A549 (cell line): ENCODE data around the gene CREB1. TPM values are rescaled to one million over a fixed set of nuclear protein-coding genes. Genes with fewer than 3 reads are reported as not detected.
A peak's percentile ranks its signal among the peaks of the same experiment; 100 is the strongest.

ENCODE experiments used
- ATAC-seq, 2 experiments: fragments of 200-7000 bp in 1 of 2; fragments of >200 bp in 1 of 2; cut with Nextera tagmentation in 1 of 2; cut with Tn5 transposase in 1 of 2; 3 replicates each; pipeline versions ENCODE4 v1.8.0 to v1.9.1; 2018 to 2020; ENCODE audit warnings: mild to moderate bottlenecking in 1 of 2, moderate library complexity in 1 of 2
- CTCF ChIA-PET: fragments of 300-600 bp; sonication (Branson Sonifier 250); formaldehyde crosslinking; extraction: SDS; loops from one replicate; lab custom pipeline; 2021; ENCODE audit warnings: antibody characterized with exemption, inconsistent platforms; lab: Yijun Ruan, JAX
- POLR2A ChIA-PET: fragments of 350-600 bp; formaldehyde crosslinking; extraction: SDS; loops from one replicate; lab custom pipeline; 2021; ENCODE audit warnings: antibody characterized with exemption, inconsistent platforms; lab: Yijun Ruan, JAX
- DNase-seq, 2 experiments: peaks; one replicate each; pipeline versions ENCODE4 v3.0.0 to v3.0.0-alpha.2; 2011 to 2016; ENCODE audit warnings: low read depth in 1 of 2, low spot score in 1 of 2
- FAIRE-seq: peaks from 2 replicates; lab custom pipeline; 2011; peaks lifted over from hg19 to GRCh38; lab: Jason Lieb, UNC
- H3K27ac ChIP-seq, 2 experiments: fragments of >200 bp; sonication (Bioruptor Twin); formaldehyde crosslinking; 3 replicates each; pipeline ENCODE4 v1.5.1; 2016 to 2017
- H3K4me1 ChIP-seq: fragments of >200 bp; sonication (Bioruptor Twin); formaldehyde crosslinking; 3 replicates; pipeline ENCODE4 v1.6.1; 2016
- H3K4me2 ChIP-seq: fragments of >200 bp; sonication (Bioruptor Twin); formaldehyde crosslinking; 3 replicates; pipeline ENCODE4 v1.6.1; 2016
- H3K4me3 ChIP-seq: fragments of >200 bp; sonication (Bioruptor Twin); formaldehyde crosslinking; 3 replicates; pipeline ENCODE4 v1.5.1; 2016
- H3K9me3 ChIP-seq: fragments of >200 bp; sonication (Bioruptor Twin); formaldehyde crosslinking; 3 replicates; pipeline ENCODE4 v1.6.1; 2016
- ATOH8 ChIP-seq: fragments of 250-450 bp; sonication (Bioruptor Pico); IDR thresholded peaks from 2 replicates; pipeline ENCODE4 v1.5.0; 2020; ENCODE audit warnings: low read depth, mild to moderate bottlenecking, moderate library complexity
- BCL3 ChIP-seq: fragments of >200 bp; sonication (Bioruptor Twin); formaldehyde crosslinking; IDR thresholded peaks from 3 replicates; pipeline ENCODE4 v1.6.1; 2016
- EP300 ChIP-seq, 2 experiments: fragments of >200 bp; sonication (Bioruptor Twin); formaldehyde crosslinking; IDR thresholded peaks; 2 replicates in 1 of 2; 3 replicates in 1 of 2; pipeline ENCODE4 v1.6.1; 2016 to 2017
- FOSB ChIP-seq: fragments of 250-450 bp; sonication (Bioruptor Pico); IDR thresholded peaks from 2 replicates; pipeline ENCODE4 v1.5.0; 2020; ENCODE audit warnings: mild to moderate bottlenecking, moderate library complexity
- GATA3 ChIP-seq: IDR thresholded peaks from 2 replicates; pipeline ENCODE4 v1.6.1; 2012; ENCODE audit warnings: borderline replicate concordance
- HMGXB4 ChIP-seq: fragments of 250-450 bp; sonication (Bioruptor Pico); IDR thresholded peaks from 2 replicates; pipeline ENCODE4 v1.5.0; 2021; ENCODE audit warnings: mild to moderate bottlenecking, moderate library complexity, borderline replicate concordance
- HOXA7 ChIP-seq: fragments of 250-450 bp; sonication (Bioruptor Pico); IDR thresholded peaks from 2 replicates; pipeline ENCODE4 v1.5.0; 2020; ENCODE audit warnings: mild to moderate bottlenecking, moderate library complexity
- JUNB ChIP-seq: fragments of >200 bp; sonication (Bioruptor Twin); formaldehyde crosslinking; IDR thresholded peaks from 2 replicates; pipeline ENCODE4 v1.6.1; 2016
- MAFK ChIP-seq: fragments of 450-650 bp; IDR thresholded peaks from 2 replicates; pipeline ENCODE4 v1.6.1; 2014; ENCODE audit not compliant: partially characterized antibody
- MAZ ChIP-seq: fragments of 150-350 bp; IDR thresholded peaks from 2 replicates; pipeline ENCODE4 v1.6.1; 2014; ENCODE audit warnings: antibody characterized with exemption, low read depth, low read length, borderline replicate concordance
- MYC ChIP-seq: IDR thresholded peaks from 2 replicates; pipeline ENCODE4 v1.6.1; 2012; ENCODE audit warnings: mild to moderate bottlenecking, inconsistent platforms, low read length, improper control_type of control experiment, borderline replicate concordance
- RAD21 ChIP-seq, 2 experiments: fragments of >200 bp in 1 of 2; sonication (Bioruptor Twin) in 1 of 2; formaldehyde crosslinking in 1 of 2; IDR thresholded peaks in 1 of 2; conservative IDR thresholded peaks in 1 of 2; 2 replicates in 1 of 2; 3 replicates in 1 of 2; pipeline ENCODE4 v1.6.1; 2012 to 2018; ENCODE audit warnings: inconsistent platforms in 1 of 2
- RARB ChIP-seq: fragments of 250-450 bp; sonication (Bioruptor Pico); IDR thresholded peaks from 2 replicates; pipeline ENCODE4 v1.8.0; 2021; ENCODE audit warnings: mild to moderate bottlenecking, moderate library complexity
- RCOR1 ChIP-seq: fragments of 150-350 bp; IDR thresholded peaks from 2 replicates; pipeline ENCODE4 v1.6.1; 2014; ENCODE audit warnings: antibody characterized with exemption, low read length, low read depth
- RFX5 ChIP-seq: fragments of 450-650 bp; IDR thresholded peaks from 2 replicates; pipeline ENCODE4 v1.7.1; 2014; ENCODE audit warnings: antibody characterized with exemption, mild to moderate bottlenecking, moderate library complexity
- SMC3 ChIP-seq: fragments of >200 bp; sonication (Bioruptor Twin); formaldehyde crosslinking; IDR thresholded peaks from 3 replicates; pipeline ENCODE4 v1.6.1; 2018; ENCODE audit warnings: inconsistent platforms
- TFCP2L1 ChIP-seq: fragments of 250-450 bp; sonication (Bioruptor Pico); IDR thresholded peaks from 2 replicates; pipeline ENCODE4 v1.5.0; 2021; ENCODE audit warnings: mild to moderate bottlenecking
- TP53 ChIP-seq: fragments of 250-450 bp; sonication (Bioruptor Pico); IDR thresholded peaks from 2 replicates; pipeline ENCODE4 v1.5.0; 2021; ENCODE audit warnings: mild to moderate bottlenecking, moderate library complexity
- USF2 ChIP-seq: fragments of 450-650 bp; IDR thresholded peaks from 2 replicates; pipeline ENCODE4 v1.6.1; 2014; ENCODE audit warnings: antibody characterized with exemption
- ZNF302 ChIP-seq: fragments of 250-450 bp; sonication (Bioruptor Pico); IDR thresholded peaks from 2 replicates; pipeline ENCODE4 v1.9.0; 2021; ENCODE audit warnings: inconsistent platforms, mild to moderate bottlenecking, moderate library complexity
- WGBS: methylation state at CpG from one replicate; pipeline ENCODE4 v1.1.6; 2017; ENCODE audit errors: missing lambda C conversion rate; 5-methylcytosine and 5-hydroxymethylcytosine counted together
- polyA plus RNA-seq, 4 experiments: library from polyadenylated mRNA; depleted of rRNA in 3 of 4; stranded (reverse); fragments of >200 nt; fragmentation: RNase III in 1 of 4; extraction: RNeasy Plus Mini Kit Qiagen cat#74134 plus additional on column Dnase treatment in 1 of 4; gene quantifications; 2 replicates in 3 of 4; 3 replicates in 1 of 4; pipeline ENCODE4 v1.2.3, GENCODE V29; 2011 to 2017

CREB1 gene
- polyA plus RNA-seq, 2 of the 4 experiments (the other 2 are of a cell fraction): 14.3 to 42.5 TPM

- no peak overlapping the region for H3K4me3 ChIP-seq
- FAIRE-seq (no peak), ATAC-seq (no peak)
- H3K4me2 ChIP-seq: no peak overlapping the region
- H3K9me3 ChIP-seq: no peaks in the 10 kb centered on the region; the same call in 2 of the 3 replicates
- peak overlapping the region in 1 of 2 experiments; percentile 69; a peak in 3 of 6 replicates for H3K27ac ChIP-seq
- peaks cover 21% of the 10 kb centered on the region for H3K4me1 ChIP-seq
- CTCF ChIA-PET: interaction anchor here (0.9 to 2.6 kb wide), 2 partner anchors 25 to 523 kb away, joined by 3 to 7 read pairs; partner anchors contain the start of gene CREB1
- POLR2A ChIA-PET: interaction anchor here (1.4 kb wide), 1 partner anchor 25 kb away, joined by 4 read pairs; the partner anchor contains the start of gene CREB1
- no peak for TF ChIP-seq RCOR1
- TF ChIP-seq MAFK: no peak
- no peak for TF ChIP-seq TP53 (CRISPR knock-in tag)
- TF ChIP-seq HMGXB4: no peak
- TF ChIP-seq EP300 (IDR thresholded peaks at IDR 0.05): no peak
- no peak for TF ChIP-seq HOXA7 (CRISPR knock-in tag)
- TF ChIP-seq MYC: no peak
- no peak for TF ChIP-seq TFCP2L1
- no peak for TF ChIP-seq SMC3
- no peak for TF ChIP-seq FOSB (CRISPR knock-in tag)
- no peak for TF ChIP-seq RAD21 (conservative IDR thresholded peaks at IDR 0.05 in 1 of 2, IDR thresholded peaks at IDR 0.05 in 1 of 2)
- TF ChIP-seq JUNB: no peak
- no peak for TF ChIP-seq ATOH8 (CRISPR knock-in tag)
- TF ChIP-seq RFX5: no peak
- TF ChIP-seq BCL3: no peak
- TF ChIP-seq, all 56 proteins: peak for 0
- DNase-seq: no peak
- WGBS: 81% methylated on average over 11 of the region's 11 CpGs
Observed at GRCh38 chr2:207504513-207505170, 25.1 kb upstream of the CREB1 start.

GRCh38 chr2:207505171-207505570 lies 24.6 kb upstream of the CREB1 start:
- 56% methylated on average over 3 of the region's 3 CpGs for WGBS
- DNase-seq (no peak), ATAC-seq (peak in 1 of 2 experiments; percentile 19; a peak in 1 of 6 replicates), FAIRE-seq (no peak)
- peak overlapping the region; percentile 13 to 69; a peak in 4 of 6 replicates for H3K27ac ChIP-seq
- ChIA-PET POLR2A (interaction anchor here (1.4 kb wide), 1 partner anchor 25 kb away, joined by 4 read pairs; the partner anchor contains the start of gene CREB1), CTCF (interaction anchor here (0.9 kb wide), 1 partner anchor 25 kb away, joined by 3 read pairs; the partner anchor contains the start of gene CREB1)
- H3K4me1 ChIP-seq: peaks cover 21% of the 10 kb centered on the region
- TF ChIP-seq MAZ (no peak), ZNF302 (CRISPR knock-in tag) (no peak), RARB (CRISPR knock-in tag) (no peak), RFX5 (no peak), USF2 (no peak), GATA3 (no peak)
- H3K4me3 ChIP-seq: no peak overlapping the region
- H3K4me2 ChIP-seq: peak overlapping the region; percentile 45
- no peaks in the 10 kb centered on the region; the same call in 2 of the 3 replicates for H3K9me3 ChIP-seq
